Tibial artery (tissue), 4 donors: ENCODE data around the gene CD5L.

Source experiments
- DNase-seq, 2 donors: peaks; one replicate each; pipeline ENCODE4 v3.0.0-alpha.2; 2019
- H3K27ac ChIP-seq, 2 donors: fragments of 200-600 bp; sonication (generic) in 1 of 2; 1 replicate in 1 of 2; 2 replicates in 1 of 2; pipeline ENCODE4 v1.5.1; 2018 to 2019; ENCODE audit warnings: mild to moderate bottlenecking in 1 of 2
- H3K27me3 ChIP-seq, 2 donors: fragments of 200-600 bp; sonication (generic) in 1 of 2; one replicate each; pipeline versions ENCODE4 v1.5.1 to v1.6.0; 2016 to 2019
- H3K36me3 ChIP-seq, 3 donors: fragments of 200-600 bp; sonication (generic) in 2 of 3; one replicate each; pipeline ENCODE4 v1.5.1; 2016 to 2019; ENCODE audit warnings: mild to moderate bottlenecking in 2 of 3
- H3K4me1 ChIP-seq, 4 donors: fragments of 200-600 bp; sonication (generic) in 2 of 4; 1 replicate in 3 of 4; 2 replicates in 1 of 4; pipeline ENCODE4 v1.5.1; 2016 to 2019
- H3K4me3 ChIP-seq, 2 donors: fragments of 200-600 bp; sonication (generic) in 1 of 2; 1 replicate in 1 of 2; 2 replicates in 1 of 2; pipeline ENCODE4 v1.5.1; 2018 to 2019; ENCODE audit warnings: mild to moderate bottlenecking in 2 of 2
- H3K9me3 ChIP-seq, 3 donors: fragments of 200-600 bp; sonication (generic) in 1 of 3; one replicate each; pipeline ENCODE4 v1.5.1; 2016 to 2019
- CTCF ChIP-seq, 2 experiments: fragments of 200-600 bp in 1 of 2; fragments of 450-650 bp in 1 of 2; IDR thresholded peaks; one replicate each; pipeline ENCODE4 v1.5.1; 2017 to 2019; ENCODE audit warnings: antibody characterized with exemption in 2 of 2, mild to moderate bottlenecking in 1 of 2, moderate library complexity in 1 of 2
- intact Hi-C: fragments of 100-400 bp; cut with DNase I; formaldehyde crosslinking; loops from one replicate; pipeline ENCODE4 v1.15.0; 2023; ENCODE audit warnings: low total_unique reads

CD5L gene

GRCh38 chr1:157806431-157807149 lies 35.0 kb downstream of the CD5L start:
- no peak overlapping the region for H3K27ac ChIP-seq
- H3K4me1 ChIP-seq = no peaks in the 10 kb centered on the region
- H3K9me3 ChIP-seq = no peaks in the 10 kb centered on the region
- intact Hi-C loops = no loop called here
- TF ChIP-seq CTCF (IDR thresholded peaks at IDR 0.05) = no peak
- DNase-seq = no peak
- no peaks in the 10 kb centered on the region for H3K27me3 ChIP-seq
- H3K36me3 ChIP-seq = no peaks in the 10 kb centered on the region
- no peak overlapping the region for H3K4me3 ChIP-seq

- DNase-seq = no peak
- H3K27ac ChIP-seq = no peak overlapping the region
- no peak overlapping the region for H3K4me3 ChIP-seq
- no peaks in the 10 kb centered on the region for H3K27me3 ChIP-seq
- TF ChIP-seq CTCF (IDR thresholded peaks at IDR 0.05) = no peak
- no peaks in the 10 kb centered on the region for H3K4me1 ChIP-seq
- H3K9me3 ChIP-seq = no peaks in the 10 kb centered on the region
- intact Hi-C loops = no loop called here
- no peaks in the 10 kb centered on the region for H3K36me3 ChIP-seq
Measured at GRCh38 chr1:157803851-157804250, 37.8 kb downstream of the CD5L start.

DNA sequence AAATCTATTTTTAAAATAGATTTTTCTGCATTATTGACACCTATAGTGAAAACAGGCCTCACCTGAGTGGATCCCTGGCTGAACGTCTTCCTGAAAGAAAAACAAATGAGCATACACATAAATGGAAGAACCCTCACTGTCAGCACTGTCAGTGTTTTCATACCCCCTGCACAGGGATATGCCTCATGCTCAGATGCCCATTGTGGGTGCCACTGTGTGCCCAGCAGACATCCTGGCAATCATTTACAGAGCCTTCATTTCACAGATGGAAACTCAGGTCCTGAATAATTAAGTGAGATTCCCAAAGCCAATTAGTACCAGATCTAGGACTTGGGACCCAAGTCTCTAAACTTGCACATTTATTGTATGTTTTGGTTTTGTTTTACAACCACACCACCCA lies 41.6 kb downstream of the CD5L start:
- TF ChIP-seq CTCF (IDR thresholded peaks at IDR 0.05) = no peak
- no peak for DNase-seq

DNA sequence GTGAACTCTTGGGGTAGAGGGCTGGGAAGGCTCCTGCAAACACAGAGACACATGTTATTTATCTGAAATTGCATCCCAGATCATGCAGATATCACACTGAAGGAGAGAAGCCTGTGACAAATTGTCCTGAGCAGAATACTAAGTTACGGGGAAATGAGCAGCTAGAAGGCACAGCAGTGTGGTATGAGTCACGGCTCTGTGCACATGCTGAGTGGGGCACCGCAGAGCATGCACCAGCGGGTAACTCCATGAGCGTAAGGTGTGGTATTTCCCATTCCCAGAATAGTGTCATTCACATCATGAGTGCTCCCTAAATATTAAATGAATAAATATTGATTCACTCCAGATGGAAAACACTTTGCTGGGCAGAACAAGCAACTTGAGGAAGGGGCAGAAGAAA lies 43.4 kb downstream of the CD5L start:
- Histone ChIP-seq H3K9me3 (peaks cover 0 to 2% (median 0%) of the 10 kb centered on the region in 3 donors), H3K27me3 (no peaks in the 10 kb centered on the region), H3K4me3 (no peak overlapping the region), H3K27ac (no peak overlapping the region), H3K36me3 (no peaks in the 10 kb centered on the region), H3K4me1 (no peaks in the 10 kb centered on the region)
- intact Hi-C loops = no loop called here
- no peak for TF ChIP-seq CTCF (IDR thresholded peaks at IDR 0.05)
- DNase-seq = no peak

More for the DNA sequence above, 41.6 kb downstream of the CD5L start:
- Histone ChIP-seq H3K4me3 (no peak overlapping the region), H3K36me3 (no peaks in the 10 kb centered on the region), H3K9me3 (no peaks in the 10 kb centered on the region), H3K27ac (no peak overlapping the region), H3K27me3 (no peaks in the 10 kb centered on the region), H3K4me1 (no peaks in the 10 kb centered on the region)
- intact Hi-C loops = no loop called here

DNA sequence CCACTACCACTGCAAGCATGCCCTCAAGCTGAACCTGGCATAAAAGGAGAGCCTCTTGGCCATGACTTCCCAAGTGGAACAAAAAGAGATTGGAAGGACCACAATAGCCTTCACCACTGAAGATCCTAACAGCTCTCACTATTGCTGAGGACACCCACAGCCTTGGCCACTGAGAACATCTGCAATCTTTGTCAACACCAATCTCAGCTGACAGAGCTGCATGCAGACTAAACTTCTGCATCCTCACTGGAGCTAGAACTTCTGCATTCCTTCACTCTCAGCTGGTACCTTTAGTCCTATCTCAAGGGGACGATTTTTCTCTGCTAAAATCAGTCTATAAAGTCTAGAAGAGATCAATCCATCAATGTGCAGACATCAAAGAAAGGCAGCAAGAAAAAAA lies 56.4 kb downstream of the CD5L start:
- no peak for DNase-seq
- Histone ChIP-seq H3K27me3 (no peaks in the 10 kb centered on the region), H3K36me3 (no peaks in the 10 kb centered on the region), H3K27ac (no peak overlapping the region), H3K4me1 (no peaks in the 10 kb centered on the region), H3K4me3 (no peak overlapping the region), H3K9me3 (no peaks in the 10 kb centered on the region)
- intact Hi-C loops = no loop called here
- no peak for TF ChIP-seq CTCF (IDR thresholded peaks at IDR 0.05)

GRCh38 chr1:157784801-157785200 lies 56.8 kb downstream of the CD5L start:
- no peaks in the 10 kb centered on the region for H3K9me3 ChIP-seq
- DNase-seq = no peak
- no peak overlapping the region for H3K27ac ChIP-seq
- no peaks in the 10 kb centered on the region for H3K36me3 ChIP-seq
- no peaks in the 10 kb centered on the region for H3K4me1 ChIP-seq
- no peak overlapping the region for H3K4me3 ChIP-seq
- intact Hi-C loops = no loop called here
- H3K27me3 ChIP-seq = no peaks in the 10 kb centered on the region
- no peak for TF ChIP-seq CTCF (IDR thresholded peaks at IDR 0.05)
